Neural progenitor cell (in vitro differentiated cells): ENCODE measurements around the gene PHLPP1. TPM values are rescaled to one million over a fixed set of nuclear protein-coding genes. Genes with fewer than 3 reads are reported as not detected.

Source experiments
- DNase-seq: peaks from one replicate; pipeline ENCODE4 v3.0.0-alpha.2; 2016; ENCODE audit warnings: low spot score
- H2AFZ ChIP-seq: fragments of 200-600 bp; sonication (generic); replicated peaks from 2 replicates; pipeline ENCODE4 v1.6.1; 2016; ENCODE audit warnings: antibody characterized with exemption
- H3F3A ChIP-seq: fragments of 200-600 bp; sonication (generic); 2 replicates; pipeline ENCODE4 v1.6.1; 2016; ENCODE audit warnings: antibody characterized with exemption, low read depth
- H3K27ac ChIP-seq: fragments of 200-600 bp; sonication (generic); 2 replicates; pipeline ENCODE4 v1.5.1; 2016; ENCODE audit warnings: mild to moderate bottlenecking
- H3K27me3 ChIP-seq: fragments of 200-600 bp; sonication (generic); 2 replicates; pipeline ENCODE4 v1.6.1; 2016; ENCODE audit warnings: mild to moderate bottlenecking, moderate library complexity
- H3K36me3 ChIP-seq: fragments of 200-600 bp; sonication (generic); 2 replicates; pipeline ENCODE4 v1.5.1; 2016
- H3K4me1 ChIP-seq: fragments of 200-600 bp; sonication (generic); 2 replicates; pipeline ENCODE4 v1.6.1; 2016; ENCODE audit warnings: mixed run types
- H3K4me2 ChIP-seq: fragments of 200-600 bp; sonication (generic); 2 replicates; pipeline ENCODE4 v1.6.1; 2016
- H3K4me3 ChIP-seq: fragments of 200-600 bp; sonication (generic); 2 replicates; pipeline ENCODE4 v1.5.1; 2016
- H3K79me2 ChIP-seq: fragments of 200-600 bp; sonication (generic); 2 replicates; pipeline ENCODE4 v1.6.1; 2016; ENCODE audit warnings: low read depth
- H3K9ac ChIP-seq: fragments of 200-600 bp; sonication (generic); 2 replicates; pipeline ENCODE4 v1.6.1; 2016
- H3K9me3 ChIP-seq: fragments of 200-600 bp; sonication (generic); 2 replicates; pipeline ENCODE4 v1.5.1; 2016; ENCODE audit warnings: low read depth
- H4K20me1 ChIP-seq: fragments of 200-600 bp; sonication (generic); 2 replicates; pipeline ENCODE4 v1.6.1; 2016; ENCODE audit warnings: low read depth
- H3K27ac Mint-ChIP-seq: 3 replicates; pipeline ENCODE4 v1.8.0; 2021; ENCODE audit warnings: mixed read lengths
- H3K27me3 Mint-ChIP-seq: 2 replicates; pipeline ENCODE4 v1.8.0; 2022; ENCODE audit warnings: low read depth, mild to moderate bottlenecking, inconsistent platforms, moderate library complexity, mixed read lengths; ENCODE audit not compliant: insufficient read depth
- H3K36me3 Mint-ChIP-seq: 3 replicates; pipeline ENCODE4 v1.8.0; 2021; ENCODE audit warnings: mixed read lengths
- H3K4me1 Mint-ChIP-seq: 3 replicates; pipeline ENCODE4 v1.8.0; 2021; ENCODE audit warnings: mixed read lengths
- H3K4me3 Mint-ChIP-seq: 3 replicates; pipeline ENCODE4 v1.8.0; 2021; ENCODE audit warnings: mild to moderate bottlenecking, moderate library complexity, mixed read lengths
- H3K9me3 Mint-ChIP-seq: 3 replicates; pipeline ENCODE4 v1.8.0; 2020; ENCODE audit warnings: mixed read lengths
- EZH2 ChIP-seq: fragments of 200-600 bp; sonication (generic); IDR thresholded peaks from 2 replicates; pipeline ENCODE4 v1.6.1; 2017; ENCODE audit warnings: antibody characterized with exemption, mild to moderate bottlenecking, moderate library complexity
- EZH2phosphoT487 ChIP-seq: fragments of 200-600 bp; sonication (generic); IDR thresholded peaks from 2 replicates; pipeline ENCODE4 v1.6.1; 2017; ENCODE audit warnings: antibody characterized with exemption
- total RNA-seq: library from RNA; depleted of rRNA; stranded (reverse); fragments of >200 nt; gene quantifications from 2 replicates; pipeline ENCODE4 v1.2.3, GENCODE V29; 2015; ENCODE audit warnings: low replicate concordance
- TF ChIP-seq, protein P1 (sequence below): fragments of 200-600 bp; sonication (generic); IDR thresholded peaks from 2 replicates; pipeline ENCODE4 v1.5.1; 2017; ENCODE audit warnings: antibody characterized with exemption, mild to moderate bottlenecking

The PHLPP1 gene
- total RNA-seq, 1 donor from 2014 or later = 20.8 TPM

DNA sequence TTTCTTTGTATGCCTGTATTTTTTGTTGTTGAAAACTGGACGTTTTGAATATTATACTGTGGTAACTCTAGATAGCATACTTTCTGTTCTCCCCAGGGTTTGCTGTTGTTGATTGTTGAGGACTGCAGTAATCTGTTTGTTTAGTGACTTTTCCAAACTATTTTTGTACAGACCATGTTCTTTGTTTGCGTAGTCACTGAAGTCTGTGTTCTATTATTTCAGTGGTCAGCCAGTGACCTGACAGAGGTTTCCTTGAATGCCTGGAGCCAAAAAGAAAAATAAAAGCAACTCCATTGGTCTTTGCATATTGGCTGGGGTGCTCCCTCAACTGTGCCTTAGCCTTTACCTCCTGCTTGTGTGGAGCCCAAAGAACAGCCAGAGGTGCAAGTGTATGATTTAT, 42.7 kb upstream of the PHLPP1 start:
- no peaks in the 10 kb centered on the region for H3K36me3 Mint-ChIP-seq
- Histone ChIP-seq H3K79me2 (no peaks in the 10 kb centered on the region), H3K4me1 (no peaks in the 10 kb centered on the region), H2AFZ (no peak overlapping the region), H3K36me3 (no peaks in the 10 kb centered on the region), H3K27me3 (no peaks in the 10 kb centered on the region), H3K4me3 (no peak overlapping the region), H3K4me2 (no peak overlapping the region), H3F3A (no peaks in the 10 kb centered on the region), H3K9ac (no peak overlapping the region), H4K20me1 (no peaks in the 10 kb centered on the region), H3K9me3 (no peaks in the 10 kb centered on the region), H3K27ac (no peak overlapping the region)
- H3K4me1 Mint-ChIP-seq = peaks cover 13% of the 10 kb centered on the region
- H3K4me3 Mint-ChIP-seq = no peak overlapping the region
- H3K27ac Mint-ChIP-seq = no peak overlapping the region
- TF ChIP-seq EZH2 (no peak), EZH2phosphoT487 (no peak)
- TF ChIP-seq, protein P1, sequence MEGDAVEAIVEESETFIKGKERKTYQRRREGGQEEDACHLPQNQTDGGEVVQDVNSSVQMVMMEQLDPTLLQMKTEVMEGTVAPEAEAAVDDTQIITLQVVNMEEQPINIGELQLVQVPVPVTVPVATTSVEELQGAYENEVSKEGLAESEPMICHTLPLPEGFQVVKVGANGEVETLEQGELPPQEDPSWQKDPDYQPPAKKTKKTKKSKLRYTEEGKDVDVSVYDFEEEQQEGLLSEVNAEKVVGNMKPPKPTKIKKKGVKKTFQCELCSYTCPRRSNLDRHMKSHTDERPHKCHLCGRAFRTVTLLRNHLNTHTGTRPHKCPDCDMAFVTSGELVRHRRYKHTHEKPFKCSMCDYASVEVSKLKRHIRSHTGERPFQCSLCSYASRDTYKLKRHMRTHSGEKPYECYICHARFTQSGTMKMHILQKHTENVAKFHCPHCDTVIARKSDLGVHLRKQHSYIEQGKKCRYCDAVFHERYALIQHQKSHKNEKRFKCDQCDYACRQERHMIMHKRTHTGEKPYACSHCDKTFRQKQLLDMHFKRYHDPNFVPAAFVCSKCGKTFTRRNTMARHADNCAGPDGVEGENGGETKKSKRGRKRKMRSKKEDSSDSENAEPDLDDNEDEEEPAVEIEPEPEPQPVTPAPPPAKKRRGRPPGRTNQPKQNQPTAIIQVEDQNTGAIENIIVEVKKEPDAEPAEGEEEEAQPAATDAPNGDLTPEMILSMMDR = no peak
- H3K27me3 Mint-ChIP-seq = peaks cover 10% of the 10 kb centered on the region
- peaks cover 9% of the 10 kb centered on the region for H3K9me3 Mint-ChIP-seq
- no peak for DNase-seq

DNA sequence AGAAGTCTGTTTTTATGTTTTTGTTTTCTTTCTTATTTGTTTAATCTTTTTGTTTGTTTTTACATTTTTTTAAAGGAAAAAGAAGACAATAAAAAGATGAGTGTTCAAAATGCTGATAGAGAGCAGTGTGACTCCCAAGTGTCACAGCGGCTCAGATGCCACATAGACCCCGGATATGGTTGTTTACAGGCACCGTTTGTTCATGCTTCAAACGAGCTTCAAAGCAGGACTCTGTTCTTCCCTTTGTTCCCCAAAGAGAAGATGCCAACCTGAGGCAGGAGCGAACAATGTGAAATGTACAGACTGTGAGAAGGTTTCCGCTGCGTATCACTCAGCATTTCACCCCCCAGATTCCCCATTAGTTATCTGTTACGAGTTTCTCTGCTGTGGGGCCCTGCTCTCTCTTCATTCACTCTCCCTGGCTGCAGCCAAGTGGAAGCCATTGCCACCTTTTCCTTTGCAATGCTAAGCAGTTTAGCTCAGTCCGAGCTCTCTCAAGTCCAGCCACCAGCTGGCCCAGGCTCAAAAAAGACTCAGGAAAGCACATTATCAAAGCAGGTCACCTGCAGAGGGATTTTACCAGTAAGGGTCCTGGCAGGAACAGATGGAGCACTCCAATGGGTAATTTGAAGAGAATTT, 36.4 kb upstream of the PHLPP1 start:
- no peaks in the 10 kb centered on the region for H4K20me1 ChIP-seq
- Mint-ChIP-seq H3K27me3 (peaks cover 12% of the 10 kb centered on the region), H3K4me3 (no peak overlapping the region), H3K4me1 (peaks cover 39% of the 10 kb centered on the region), H3K9me3 (peaks cover 4% of the 10 kb centered on the region), H3K27ac (peak overlapping the region; percentile 70), H3K36me3 (no peaks in the 10 kb centered on the region)
- no peak overlapping the region for H3K9ac ChIP-seq
- no peak overlapping the region for H3K4me3 ChIP-seq
- no peaks in the 10 kb centered on the region for H3K9me3 ChIP-seq
- DNase-seq = peak; percentile 15
- H3K4me1 ChIP-seq = peaks cover 16% of the 10 kb centered on the region
- peaks cover 8% of the 10 kb centered on the region for H3F3A ChIP-seq
- no peaks in the 10 kb centered on the region for H3K27me3 ChIP-seq
- H3K36me3 ChIP-seq = no peaks in the 10 kb centered on the region
- no peaks in the 10 kb centered on the region for H3K79me2 ChIP-seq
- peak overlapping the region; percentile 39 for H2AFZ ChIP-seq
- TF ChIP-seq, protein P1 = no peak
- H3K4me2 ChIP-seq = no peak overlapping the region
- H3K27ac ChIP-seq = no peak overlapping the region

DNA sequence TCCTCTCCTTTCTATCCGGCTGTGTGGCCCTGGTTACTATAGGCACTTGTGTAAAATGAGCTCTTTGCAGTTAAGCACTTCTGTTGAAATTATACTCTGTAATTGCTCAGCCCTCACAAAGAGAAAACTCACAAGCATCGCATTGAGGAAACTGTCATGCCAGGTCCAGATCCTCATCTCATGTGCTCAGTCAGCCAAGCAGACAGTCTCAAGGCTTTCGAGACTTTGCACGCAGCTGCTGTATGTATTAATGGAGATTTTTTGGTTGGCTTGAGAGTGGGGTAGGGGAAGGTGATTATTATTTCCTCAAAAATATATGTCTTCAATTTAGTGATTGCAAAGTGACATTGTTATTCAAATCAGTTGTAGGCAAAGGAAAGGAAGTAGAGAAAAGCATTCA, 33.0 kb upstream of the PHLPP1 start:
- Mint-ChIP-seq H3K9me3 (peaks cover 9% of the 10 kb centered on the region), H3K4me3 (no peak overlapping the region), H3K27me3 (peaks cover 2% of the 10 kb centered on the region), H3K27ac (peak overlapping the region; percentile 22), H3K36me3 (no peaks in the 10 kb centered on the region), H3K4me1 (peaks cover 37% of the 10 kb centered on the region)
- H4K20me1 ChIP-seq = no peaks in the 10 kb centered on the region
- H3K4me2 ChIP-seq = no peak overlapping the region
- H3K79me2 ChIP-seq = no peaks in the 10 kb centered on the region
- H2AFZ ChIP-seq = peak overlapping the region; percentile 28
- no peak overlapping the region for H3K9ac ChIP-seq
- H3F3A ChIP-seq = peaks cover 8% of the 10 kb centered on the region
- H3K27me3 ChIP-seq = no peaks in the 10 kb centered on the region
- H3K4me3 ChIP-seq = no peak overlapping the region
- no peak for TF ChIP-seq EZH2phosphoT487
- no peak for TF ChIP-seq EZH2
- TF ChIP-seq, protein P1 = no peak
- no peak overlapping the region for H3K27ac ChIP-seq
- no peaks in the 10 kb centered on the region for H3K36me3 ChIP-seq
- DNase-seq = peak; percentile 10
- no peaks in the 10 kb centered on the region for H3K9me3 ChIP-seq
- H3K4me1 ChIP-seq = peaks cover 16% of the 10 kb centered on the region
